ENCODE measurements around the gene MIR17HG. TPM values are rescaled to one million over a fixed set of nuclear protein-coding genes. Genes with fewer than 3 reads are reported as not detected.
"Not testable (repeated sequence)": the region's sequence is repeated elsewhere in the genome, so short reads cannot be mapped to it uniquely, and the experiment has no call there.

MIR17HG gene
- total and polyA plus RNA-seq, 9 donors = 0.82 to 7.9 (median 5.1) TPM

GRCh38 chr13:91351123-91351522 lies 3.6 kb downstream of the MIR17HG start:
- Histone ChIP-seq H3K36me3 (no peaks in the 10 kb centered on the region), H3K27me3 (no peaks in the 10 kb centered on the region), H3K9me3 (no peaks in the 10 kb centered on the region), H3K27ac (no peak overlapping the region), H3K4me1 (ENCODE audit: insufficient read depth) (peaks cover 2% of the 10 kb centered on the region), H3K4me3 (no peak overlapping the region)
- DNase-seq = no peak
- 89 to 92% (median 90%) methylated on average over 5 of the region's 5 CpGs for WGBS, 3 donors
- intact Hi-C loops (cut with DNase I) = no loop called here
- TF ChIP-seq, protein P1, sequence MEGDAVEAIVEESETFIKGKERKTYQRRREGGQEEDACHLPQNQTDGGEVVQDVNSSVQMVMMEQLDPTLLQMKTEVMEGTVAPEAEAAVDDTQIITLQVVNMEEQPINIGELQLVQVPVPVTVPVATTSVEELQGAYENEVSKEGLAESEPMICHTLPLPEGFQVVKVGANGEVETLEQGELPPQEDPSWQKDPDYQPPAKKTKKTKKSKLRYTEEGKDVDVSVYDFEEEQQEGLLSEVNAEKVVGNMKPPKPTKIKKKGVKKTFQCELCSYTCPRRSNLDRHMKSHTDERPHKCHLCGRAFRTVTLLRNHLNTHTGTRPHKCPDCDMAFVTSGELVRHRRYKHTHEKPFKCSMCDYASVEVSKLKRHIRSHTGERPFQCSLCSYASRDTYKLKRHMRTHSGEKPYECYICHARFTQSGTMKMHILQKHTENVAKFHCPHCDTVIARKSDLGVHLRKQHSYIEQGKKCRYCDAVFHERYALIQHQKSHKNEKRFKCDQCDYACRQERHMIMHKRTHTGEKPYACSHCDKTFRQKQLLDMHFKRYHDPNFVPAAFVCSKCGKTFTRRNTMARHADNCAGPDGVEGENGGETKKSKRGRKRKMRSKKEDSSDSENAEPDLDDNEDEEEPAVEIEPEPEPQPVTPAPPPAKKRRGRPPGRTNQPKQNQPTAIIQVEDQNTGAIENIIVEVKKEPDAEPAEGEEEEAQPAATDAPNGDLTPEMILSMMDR (IDR thresholded peaks at IDR 0.05) = no peak
- no peak for TF ChIP-seq POLR2A (IDR thresholded peaks at IDR 0.05)
- no peak for TF ChIP-seq EP300 (IDR thresholded peaks at IDR 0.05)

DNA sequence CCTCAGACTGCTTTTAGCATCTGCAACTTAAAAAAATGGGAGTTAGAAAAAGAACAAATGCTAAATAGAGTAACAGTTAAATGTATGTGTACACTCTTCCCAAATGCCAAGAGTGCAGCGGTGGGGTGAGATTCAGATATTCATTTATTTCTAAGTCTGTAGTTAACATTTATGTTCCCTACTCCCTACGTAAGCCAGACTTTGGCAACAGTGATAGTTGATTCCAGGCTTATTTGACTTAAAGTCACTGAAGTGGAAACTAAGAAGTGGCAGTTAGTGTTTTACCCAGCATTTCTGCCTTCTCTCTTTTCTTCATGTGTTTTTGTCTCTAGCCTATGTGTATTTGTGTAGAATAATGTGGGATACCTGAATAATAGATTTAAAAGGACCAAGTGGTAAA lies 4.5 kb downstream of the MIR17HG start:
- 88 to 91% (median 90%) methylated on average over 2 of the region's 2 CpGs for WGBS, 3 donors
- intact Hi-C loops (cut with DNase I) = no loop called here
- DNase-seq = no peak
- Histone ChIP-seq H3K4me3 (no peak overlapping the region), H3K27me3 (no peaks in the 10 kb centered on the region), H3K36me3 (no peaks in the 10 kb centered on the region), H3K27ac (no peak overlapping the region), H3K4me1 (ENCODE audit: insufficient read depth) (peaks cover 2% of the 10 kb centered on the region), H3K9me3 (no peaks in the 10 kb centered on the region)
- TF ChIP-seq, protein P1 (IDR thresholded peaks at IDR 0.05) = no peak
- TF ChIP-seq POLR2A (IDR thresholded peaks at IDR 0.05) = no peak

DNA sequence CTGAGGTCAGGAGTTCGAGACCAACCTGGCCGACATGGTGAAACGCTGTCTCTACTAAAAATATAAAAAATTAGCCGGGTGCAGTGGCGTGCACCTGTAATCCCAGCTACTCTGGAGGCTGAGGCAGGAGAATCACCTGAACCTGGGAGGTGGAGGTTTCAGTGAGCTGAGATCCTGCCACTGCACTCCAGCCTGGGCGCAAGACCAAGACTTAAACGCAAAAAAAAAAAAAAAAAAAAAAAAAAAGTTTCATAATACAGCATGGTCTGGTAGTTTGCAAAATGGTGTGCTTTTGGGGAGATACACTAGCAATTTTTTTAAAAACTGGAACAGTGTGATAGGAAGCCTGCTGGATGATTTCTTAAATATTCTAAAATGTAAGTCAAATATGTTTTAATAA lies 5.4 kb downstream of the MIR17HG start:
- H3K27ac ChIP-seq; H3K4me1 ChIP-seq (ENCODE audit: insufficient read depth); H3K9me3 ChIP-seq; DNase-seq; H3K27me3 ChIP-seq; intact Hi-C loops (cut with DNase I); H3K36me3 ChIP-seq; H3K4me3 ChIP-seq: not testable (repeated sequence)
- whole genome bisulfite sequencing, 3 donors = 78 to 85% (median 80%) methylated on average over 7 of the region's 7 CpGs

DNA sequence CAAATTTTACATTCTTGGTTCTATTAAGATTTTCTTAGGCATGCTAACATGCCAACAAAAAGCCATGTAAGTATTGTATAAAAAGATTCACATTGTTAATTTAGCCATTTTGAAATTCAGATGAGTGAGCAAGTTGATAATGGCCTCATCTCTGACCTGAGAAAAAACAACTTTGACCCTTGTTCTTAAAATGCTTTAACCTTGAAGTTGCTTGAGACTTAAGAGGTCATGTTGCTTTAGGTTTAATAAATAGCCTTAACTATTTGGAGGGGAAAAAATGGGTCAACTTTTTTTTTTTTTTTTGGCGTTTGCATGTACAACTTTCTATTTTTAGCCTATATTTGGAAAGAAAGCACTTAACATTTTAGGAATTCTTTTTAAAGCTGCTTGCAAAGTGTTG lies 6.0 kb downstream of the MIR17HG start:
- no peaks in the 10 kb centered on the region for H3K36me3 ChIP-seq
- no peak overlapping the region for H3K4me3 ChIP-seq
- intact Hi-C loops (cut with DNase I) = no loop called here
- H3K27me3 ChIP-seq = no peaks in the 10 kb centered on the region
- H3K9me3 ChIP-seq = no peaks in the 10 kb centered on the region
- no peak for DNase-seq
- TF ChIP-seq EP300 (IDR thresholded peaks at IDR 0.05) (no peak), POLR2A (IDR thresholded peaks at IDR 0.05) (no peak)
- TF ChIP-seq, protein P1 (IDR thresholded peaks at IDR 0.05) = no peak
- no peak overlapping the region for H3K27ac ChIP-seq
- 0 to 11% (median 2%) methylated on average over 1 of the region's 1 CpG for WGBS, 3 donors
- peaks cover 2% of the 10 kb centered on the region for H3K4me1 ChIP-seq (ENCODE audit: insufficient read depth)

DNA sequence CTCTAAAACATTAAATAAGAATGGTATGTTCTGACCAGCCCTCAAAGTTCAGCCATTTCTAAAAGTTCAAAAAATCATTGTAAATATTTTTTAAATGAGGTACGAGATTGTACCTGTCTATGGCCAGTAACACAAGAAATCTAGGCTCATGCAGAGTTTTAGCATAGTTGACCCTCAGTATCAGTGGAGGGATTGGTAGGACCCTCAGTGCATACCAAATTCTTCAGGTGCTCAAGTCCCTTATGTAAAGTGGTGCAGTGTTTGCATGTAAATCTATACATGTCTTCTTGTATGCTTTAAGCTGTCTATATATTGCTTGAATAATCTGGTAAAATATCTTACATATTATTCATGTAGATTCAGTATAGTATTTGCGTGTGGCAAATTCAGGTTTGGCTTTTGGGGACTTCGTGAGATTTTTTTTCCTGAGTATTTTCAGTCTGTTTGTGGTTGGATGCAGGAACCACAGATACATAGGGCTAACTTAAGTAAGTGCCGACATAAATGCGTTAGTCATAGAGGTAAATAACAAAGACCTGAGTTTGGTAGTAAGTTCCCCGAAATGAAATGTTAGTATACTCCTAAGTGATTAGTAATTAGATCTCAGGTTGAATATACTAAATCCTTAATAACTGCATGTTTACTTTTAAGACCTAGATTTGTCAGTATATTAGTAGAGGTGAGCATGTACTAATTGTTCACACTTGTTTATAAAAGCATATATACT lies 7.8 kb downstream of the MIR17HG start:
- Histone ChIP-seq H3K27me3 (no peaks in the 10 kb centered on the region), H3K4me1 (ENCODE audit: insufficient read depth) (peaks cover 2% of the 10 kb centered on the region), H3K9me3 (no peaks in the 10 kb centered on the region), H3K4me3 (no peak overlapping the region), H3K27ac (no peak overlapping the region), H3K36me3 (no peaks in the 10 kb centered on the region)
- intact Hi-C loops (cut with DNase I) = no loop called here
- no peak for DNase-seq
- 94 to 96% (median 96%) methylated on average over 6 of the region's 6 CpGs for WGBS, 3 donors
- TF ChIP-seq EP300 (IDR thresholded peaks at IDR 0.05) = no peak
- TF ChIP-seq POLR2A (IDR thresholded peaks at IDR 0.05) = no peak
- TF ChIP-seq, protein P1 (IDR thresholded peaks at IDR 0.05) = no peak
